ENCODE measurements around the gene MYL7.

MYL7 gene

GRCh38 chr7:44167920-44168319 is 26.8 kb upstream of the MYL7 start:
- no peak for DNase-seq

- no peak for DNase-seq
These were observed 22.5 kb upstream of the MYL7 start for GRCh38 chr7:44163591-44163990.

GRCh38 chr7:44162785-44163395 is 21.8 kb upstream of the MYL7 start:
- DNase-seq: no peak

GRCh38 chr7:44162179-44162578 is 21.0 kb upstream of the MYL7 start:
- no peak for DNase-seq

GRCh38 chr7:44161371-44161770 is 20.2 kb upstream of the MYL7 start:
- no peak for DNase-seq

GRCh38 chr7:44159824-44160630 is 18.9 kb upstream of the MYL7 start:
- DNase-seq: no peak

GRCh38 chr7:44158873-44159631 is 17.9 kb upstream of the MYL7 start:
- no peak for DNase-seq

- no peak for DNase-seq
These were observed 17.2 kb upstream of the MYL7 start for GRCh38 chr7:44158096-44158872.

- no peak for DNase-seq
These were observed 16.3 kb upstream of the MYL7 start for GRCh38 chr7:44157116-44158080.

GRCh38 chr7:44156453-44157010 is 15.4 kb upstream of the MYL7 start:
- no peak for DNase-seq

GRCh38 chr7:44155191-44156185 is 14.4 kb upstream of the MYL7 start:
- DNase-seq: no peak

- DNase-seq: no peak
These were observed 13.6 kb upstream of the MYL7 start for GRCh38 chr7:44154703-44155102.

- DNase-seq: no peak
These were observed 12.8 kb upstream of the MYL7 start for GRCh38 chr7:44153948-44154335.

- no peak for DNase-seq
These were observed 12.1 kb upstream of the MYL7 start for GRCh38 chr7:44152971-44153947.

- no peak for DNase-seq
These were observed 10.8 kb upstream of the MYL7 start for GRCh38 chr7:44151956-44152355.

GRCh38 chr7:44150966-44151941 is 10.1 kb upstream of the MYL7 start:
- DNase-seq: no peak

- no peak for DNase-seq
These were observed 9.3 kb upstream of the MYL7 start for GRCh38 chr7:44150466-44150832.

All from activated CD4-positive, alpha-beta T cell treated with anti-CD3 and anti-CD28 coated beads, Interleukin-2, amount 50 U/mL, for 16 hours (primary cell).